IMR-90 (cell line): ENCODE results near the gene CCDC50. TPM values are rescaled to one million over a fixed set of nuclear protein-coding genes. Genes with fewer than 3 reads are reported as not detected.

Experiments used
- ATAC-seq: fragments of 200-7000 bp; cut with Tn5 transposase; 2 replicates; pipeline ENCODE4 v1.9.1; 2020; ENCODE audit warnings: low read depth, mild to moderate bottlenecking, moderate library complexity
- BruUV-seq: library from RNA; stranded (reverse); fragments of 400-500 nt; replicated peaks from 2 replicates; lab custom pipeline; 2021; lab: Mats Ljungman, UMichigan
- CTCF ChIA-PET: fragments of 300-600 bp; formaldehyde crosslinking; extraction: SDS; loops from one replicate; lab custom pipeline; 2021; ENCODE audit warnings: antibody characterized with exemption; lab: Yijun Ruan, JAX
- POLR2A ChIA-PET: fragments of 300-600 bp; sonication (Branson Sonifier 250); formaldehyde crosslinking; loops from one replicate; lab custom pipeline; 2022; ENCODE audit warnings: antibody characterized with exemption; ENCODE audit not compliant: unreplicated experiment; lab: Charles Lee
- DNase-seq: peaks from one replicate; pipeline ENCODE4 v3.0.0; 2013
- H2AFZ ChIP-seq: replicated peaks from 2 replicates; pipeline ENCODE3; 2013; ENCODE audit warnings: low read length, mild to moderate bottlenecking; ENCODE audit not compliant: poor library complexity
- H2AK5ac ChIP-seq: 2 replicates; pipeline ENCODE4 v1.6.1; 2013; ENCODE audit warnings: low read depth, low read length, inconsistent platforms
- H2AK9ac ChIP-seq: replicated peaks from 2 replicates; pipeline ENCODE3; 2013; ENCODE audit warnings: mild to moderate bottlenecking, low read depth, low read length, moderate library complexity; ENCODE audit not compliant: poor library complexity
- H2BK120ac ChIP-seq: 2 replicates; pipeline ENCODE4 v1.6.1; 2013; ENCODE audit warnings: low read depth, low read length, inconsistent platforms
- H2BK15ac ChIP-seq: 3 replicates; pipeline ENCODE4 v1.6.1; 2013; ENCODE audit warnings: low read depth, low read length, inconsistent platforms
- H2BK20ac ChIP-seq: 2 replicates; pipeline ENCODE4 v1.6.1; 2013; ENCODE audit warnings: low read depth, mild to moderate bottlenecking, inconsistent platforms, low read length, moderate library complexity
- H2BK5ac ChIP-seq: 2 replicates; pipeline ENCODE4 v1.6.1; 2013; ENCODE audit warnings: mild to moderate bottlenecking, low read depth, low read length, inconsistent platforms; ENCODE audit not compliant: poor library complexity, severe bottlenecking
- H3K14ac ChIP-seq: replicated peaks from 2 replicates; pipeline ENCODE4 v1.6.1; 2013; ENCODE audit warnings: low read depth, low read length, inconsistent platforms
- H3K18ac ChIP-seq: 2 replicates; pipeline ENCODE4 v1.6.1; 2013; ENCODE audit warnings: low read depth, low read length, control low read depth
- H3K23ac ChIP-seq: 2 replicates; pipeline ENCODE4 v1.6.1; 2013; ENCODE audit warnings: low read depth, low read length, inconsistent platforms
- H3K27ac ChIP-seq: 2 replicates; pipeline ENCODE4 v1.5.1; 2013; ENCODE audit warnings: mild to moderate bottlenecking, control low read depth, low read length; ENCODE audit not compliant: insufficient read depth
- H3K27me3 ChIP-seq: 2 replicates; pipeline ENCODE4 v1.6.1; 2013; ENCODE audit warnings: low read length; ENCODE audit not compliant: control insufficient read depth, insufficient read depth
- H3K36me3 ChIP-seq: 2 replicates; pipeline ENCODE4 v1.6.1; 2013; ENCODE audit warnings: low read length, mixed read lengths; ENCODE audit not compliant: control insufficient read depth, insufficient read depth
- H3K4ac ChIP-seq: 2 replicates; pipeline ENCODE4 v1.6.1; 2013; ENCODE audit warnings: low read depth, low read length, inconsistent platforms
- H3K4me1 ChIP-seq: 2 replicates; pipeline ENCODE4 v1.6.1; 2013; ENCODE audit warnings: low read length, mixed read lengths; ENCODE audit not compliant: control insufficient read depth, insufficient read depth
- H3K4me2 ChIP-seq: 2 replicates; pipeline ENCODE4 v1.6.1; 2013; ENCODE audit warnings: low read depth, mild to moderate bottlenecking, control low read depth, low read length, moderate library complexity
- H3K4me3 ChIP-seq: 2 replicates; pipeline ENCODE4 v1.5.1; 2013; ENCODE audit warnings: low read depth, mild to moderate bottlenecking, control low read depth, low read length, moderate library complexity; ENCODE audit not compliant: insufficient read depth
- H3K56ac ChIP-seq: 2 replicates; pipeline ENCODE4 v1.6.1; 2013; ENCODE audit warnings: low read length, inconsistent platforms; ENCODE audit not compliant: insufficient read depth; ENCODE audit errors: extremely low read depth
- H3K79me1 ChIP-seq, 2 experiments: 2 replicates each; pipeline ENCODE4 v1.6.1; 2013; ENCODE audit warnings: low read length in 2 of 2, inconsistent platforms in 1 of 2, low read depth in 1 of 2
- H3K9ac ChIP-seq: 2 replicates; pipeline ENCODE4 v1.6.1; 2013; ENCODE audit warnings: low read depth, low read length, control low read depth
- H3K9me1 ChIP-seq: 2 replicates; pipeline ENCODE4 v1.6.1; 2013; ENCODE audit warnings: low read length, inconsistent platforms; ENCODE audit not compliant: insufficient read depth
- H3K9me3 ChIP-seq: 2 replicates; pipeline ENCODE4 v1.6.1; 2013; ENCODE audit warnings: low read length; ENCODE audit not compliant: control insufficient read depth, insufficient read depth
- H4K20me1 ChIP-seq: 2 replicates; pipeline ENCODE4 v1.6.1; 2013; ENCODE audit warnings: low read length, inconsistent platforms; ENCODE audit not compliant: insufficient read depth
- H4K5ac ChIP-seq: 2 replicates; pipeline ENCODE4 v1.6.1; 2013; ENCODE audit warnings: mild to moderate bottlenecking, low read depth, low read length, control low read depth
- H4K8ac ChIP-seq, 2 experiments: 2 replicates each; pipeline ENCODE4 v1.6.1; 2013; ENCODE audit warnings: low read depth in 2 of 2, low read length in 2 of 2, control low read depth in 1 of 2, inconsistent platforms in 1 of 2
- H4K91ac ChIP-seq: 2 replicates; pipeline ENCODE4 v1.6.1; 2013; ENCODE audit warnings: low read depth, low read length, inconsistent platforms; ENCODE audit not compliant: insufficient read depth
- BHLHE40 ChIP-seq: fragments of 150-350 bp; IDR thresholded peaks from 2 replicates; pipeline ENCODE4 v1.6.1; 2016; ENCODE audit warnings: mild to moderate bottlenecking, low read depth, low read length
- CEBPB ChIP-seq: IDR thresholded peaks from 2 replicates; pipeline ENCODE4 v1.6.1; 2012; ENCODE audit warnings: low read depth, low read length, improper control_type of control experiment
- CHD1 ChIP-seq: IDR thresholded peaks from 2 replicates; pipeline ENCODE4 v1.6.1; 2012; ENCODE audit warnings: low read depth, low read length, improper control_type of control experiment
- CTCF ChIP-seq: conservative IDR thresholded peaks from 2 replicates; pipeline ENCODE4 v1.5.1; 2012; ENCODE audit warnings: mild to moderate bottlenecking, low read depth, low read length, improper control_type of control experiment
- FOS ChIP-seq: fragments of 150-350 bp; IDR thresholded peaks from 2 replicates; pipeline ENCODE4 v1.6.1; 2016; ENCODE audit warnings: low read depth, low read length
- MAZ ChIP-seq: IDR thresholded peaks from 2 replicates; pipeline ENCODE4 v1.6.1; 2012; ENCODE audit warnings: low read depth, mild to moderate bottlenecking, low read length, improper control_type of control experiment, moderate library complexity, borderline replicate concordance
- MXI1 ChIP-seq: IDR thresholded peaks from 2 replicates; pipeline ENCODE4 v1.6.1; 2012; ENCODE audit warnings: low read depth, mild to moderate bottlenecking, low read length, moderate library complexity, borderline replicate concordance
- NFE2L2 ChIP-seq: fragments of 150-350 bp; IDR thresholded peaks from 2 replicates; pipeline ENCODE4 v1.6.1; 2016; ENCODE audit warnings: low read depth, mild to moderate bottlenecking, low read length
- POLR2A ChIP-seq: IDR thresholded peaks from 2 replicates; pipeline ENCODE4 v1.6.1; 2012; ENCODE audit warnings: mild to moderate bottlenecking, low read depth, low read length
- RAD21 ChIP-seq: IDR thresholded peaks from 2 replicates; pipeline ENCODE4 v1.6.1; 2012; ENCODE audit warnings: low read length, improper control_type of control experiment
- RCOR1 ChIP-seq: IDR thresholded peaks from 2 replicates; pipeline ENCODE4 v1.6.1; 2012; ENCODE audit warnings: mild to moderate bottlenecking, low read length, improper control_type of control experiment; ENCODE audit not compliant: insufficient replicate concordance
- RFX5 ChIP-seq: IDR thresholded peaks from 2 replicates; pipeline ENCODE4 v1.8.0; 2012; ENCODE audit warnings: low read depth, mild to moderate bottlenecking, low read length, moderate library complexity
- SMC3 ChIP-seq: fragments of 150-350 bp; IDR thresholded peaks from 2 replicates; pipeline ENCODE4 v1.6.1; 2016; ENCODE audit warnings: low read depth, mild to moderate bottlenecking, antibody characterized with exemption, low read length, moderate library complexity
- WGBS, 2 experiments: methylation state at CpG; one replicate each; pipeline versions ENCODE4 v1.1.5 to v1.1.7; 2013; ENCODE audit warnings: missing lambda C conversion rate in 2 of 2; ENCODE audit not compliant: insufficient read length in 1 of 2; ENCODE audit errors: extremely low coverage in 2 of 2; 5-methylcytosine and 5-hydroxymethylcytosine counted together
- dilution Hi-C: fragments of 300-500 bp; cut with HindIII; formaldehyde crosslinking; loops from one replicate; pipeline ENCODE4 v1.14.3; 2018; ENCODE audit warnings: low sequenced_read_pairs; ENCODE audit not compliant: unreplicated experiment
- in situ Hi-C: fragments of 300-500 bp; cut with MboI; formaldehyde crosslinking; loops from 3 replicates; pipeline ENCODE4 v1.14.3; 2019; ENCODE audit warnings: low sequenced_read_pairs, inconsistent platforms, mixed read lengths
- intact Hi-C: fragments of 100-400 bp; cut with micrococcal nuclease; formaldehyde crosslinking; loops from 2 replicates; pipeline ENCODE4 v1.10.0; 2022
- polyA plus RNA-seq, 3 experiments: library from polyadenylated mRNA; depleted of rRNA; stranded (reverse); fragments of >200 nt; gene quantifications; 2 replicates each; pipeline ENCODE4 v1.2.3, GENCODE V29; 2012; ENCODE audit warnings: low replicate concordance in 1 of 3
- total RNA-seq: library from RNA; depleted of rRNA; stranded (reverse); fragments of >200 nt; gene quantifications from 2 replicates; pipeline ENCODE4 v1.2.3, GENCODE V29; 2012

CCDC50 gene
- total and polyA plus RNA-seq, 2 of the 4 experiments (the other 2 are of a cell fraction): 59.0 to 63.1 TPM

- Histone ChIP-seq H2BK20ac (no peak overlapping the region), H4K5ac (no peak overlapping the region), H3K14ac (no peak overlapping the region), H2AFZ (no peak overlapping the region), H2BK120ac (no peak overlapping the region), H2BK5ac (no peak overlapping the region), H3K18ac (no peak overlapping the region), H3K23ac (no peak overlapping the region), H4K8ac (no peak overlapping the region), H3K9ac (no peak overlapping the region), H3K27ac (no peak overlapping the region), H2AK9ac (no peak overlapping the region), H3K56ac (no peak overlapping the region), H3K36me3 (no peaks in the 10 kb centered on the region), H2AK5ac (no peak overlapping the region), H3K79me1 (no peaks in the 10 kb centered on the region), H3K4me2 (no peak overlapping the region), H3K27me3 (no peaks in the 10 kb centered on the region), H3K4me3 (no peak overlapping the region), H3K9me3 (no peaks in the 10 kb centered on the region), H4K91ac (no peak overlapping the region), H3K4ac (no peak overlapping the region), H3K4me1 (peaks cover 2% of the 10 kb centered on the region; the same call in 1 of the 2 replicates), H4K20me1 (no peaks in the 10 kb centered on the region), H3K9me1 (no peaks in the 10 kb centered on the region), H2BK15ac (no peak overlapping the region)
- dilution Hi-C loops: no loop called here
- intact Hi-C loops: no loop called here
- ChIA-PET POLR2A (no interaction called here), CTCF (interaction anchor here (1.0 kb wide), 1 partner anchor 13 kb away, joined by 4 read pairs; no protein-coding TSS in a partner anchor)
- no TSS peak for BruUV-seq
- TF ChIP-seq RAD21 (no peak), MXI1 (no peak), BHLHE40 (no peak), NFE2L2 (no peak), RFX5 (no peak), MAZ (no peak), POLR2A (no peak), CTCF (no peak), SMC3 (no peak), RCOR1 (no peak), CEBPB (no peak), FOS (no peak), CHD1 (no peak)
- no CpG with 5 or more reads among the region's 1 CpG for WGBS, 2 experiments
- no peak for ATAC-seq
- no peak for DNase-seq
- in situ Hi-C loops: no loop called here
Observed at GRCh38 chr3:191300422-191300821, 28.8 kb upstream of the CCDC50 start.
